ENCODE results near the gene E2F8.

GRCh38 chr11:19263333-19263732, 22.6 kb upstream of the E2F8 start:
- TF ChIP-seq, protein P1, sequence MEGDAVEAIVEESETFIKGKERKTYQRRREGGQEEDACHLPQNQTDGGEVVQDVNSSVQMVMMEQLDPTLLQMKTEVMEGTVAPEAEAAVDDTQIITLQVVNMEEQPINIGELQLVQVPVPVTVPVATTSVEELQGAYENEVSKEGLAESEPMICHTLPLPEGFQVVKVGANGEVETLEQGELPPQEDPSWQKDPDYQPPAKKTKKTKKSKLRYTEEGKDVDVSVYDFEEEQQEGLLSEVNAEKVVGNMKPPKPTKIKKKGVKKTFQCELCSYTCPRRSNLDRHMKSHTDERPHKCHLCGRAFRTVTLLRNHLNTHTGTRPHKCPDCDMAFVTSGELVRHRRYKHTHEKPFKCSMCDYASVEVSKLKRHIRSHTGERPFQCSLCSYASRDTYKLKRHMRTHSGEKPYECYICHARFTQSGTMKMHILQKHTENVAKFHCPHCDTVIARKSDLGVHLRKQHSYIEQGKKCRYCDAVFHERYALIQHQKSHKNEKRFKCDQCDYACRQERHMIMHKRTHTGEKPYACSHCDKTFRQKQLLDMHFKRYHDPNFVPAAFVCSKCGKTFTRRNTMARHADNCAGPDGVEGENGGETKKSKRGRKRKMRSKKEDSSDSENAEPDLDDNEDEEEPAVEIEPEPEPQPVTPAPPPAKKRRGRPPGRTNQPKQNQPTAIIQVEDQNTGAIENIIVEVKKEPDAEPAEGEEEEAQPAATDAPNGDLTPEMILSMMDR (IDR thresholded peaks at IDR 0.05): no peak
- TF ChIP-seq MAX (CRISPR knock-in tag; IDR thresholded peaks at IDR 0.05) (no peak), E2F1 (CRISPR knock-in tag; IDR thresholded peaks at IDR 0.05) (no peak), ZNF423 (CRISPR knock-in tag; IDR thresholded peaks at IDR 0.05) (no peak), ARID4B (CRISPR knock-in tag; IDR thresholded peaks at IDR 0.05; ENCODE audit: borderline replicate concordance) (no peak), JUN (CRISPR knock-in tag; IDR thresholded peaks at IDR 0.05) (no peak), TEAD4 (CRISPR knock-in tag; IDR thresholded peaks at IDR 0.05) (no peak), NR3C1 (CRISPR knock-in tag; conservative IDR thresholded peaks at IDR 0.05; ENCODE audit: low read depth) (no peak), USF1 (CRISPR knock-in tag; IDR thresholded peaks at IDR 0.05) (no peak)
